HG03457 (cell line): Measurements from ENCODE around the gene GCN1.

Experiments used
- ATAC-seq: cut with Tn5 transposase; IDR thresholded peaks from one replicate; pipeline ENCODE4 v1.9.1; 2021; ENCODE audit warnings: moderate number of reproducible peaks; ENCODE audit not compliant: unreplicated experiment

The GCN1 gene

GRCh38 chr12:120190985-120191480, 3.5 kb downstream of the GCN1 start:
- no peak for ATAC-seq

DNA sequence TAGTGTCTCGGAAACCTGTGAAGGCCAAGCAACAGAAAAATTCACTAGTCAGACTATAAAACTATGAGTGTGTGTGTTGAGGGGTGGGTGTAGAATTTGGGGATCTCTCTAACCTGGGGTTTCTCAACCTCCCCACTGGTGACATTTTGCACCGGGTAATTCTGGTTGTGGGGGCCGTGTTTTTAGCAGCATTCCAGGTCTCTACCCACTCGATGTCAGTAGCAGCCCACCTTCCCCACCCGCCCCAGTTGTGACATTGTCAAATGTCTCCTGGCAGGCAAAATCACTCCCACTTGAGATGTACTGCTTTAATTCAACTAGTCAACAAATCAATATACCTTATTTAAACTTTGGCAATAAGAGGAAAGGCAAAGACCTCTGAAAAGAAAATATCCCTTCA, 4.1 kb downstream of the GCN1 start:
- no peak for ATAC-seq

- no peak for ATAC-seq
These were observed 7.9 kb downstream of the GCN1 start for GRCh38 chr12:120186654-120187053.

DNA sequence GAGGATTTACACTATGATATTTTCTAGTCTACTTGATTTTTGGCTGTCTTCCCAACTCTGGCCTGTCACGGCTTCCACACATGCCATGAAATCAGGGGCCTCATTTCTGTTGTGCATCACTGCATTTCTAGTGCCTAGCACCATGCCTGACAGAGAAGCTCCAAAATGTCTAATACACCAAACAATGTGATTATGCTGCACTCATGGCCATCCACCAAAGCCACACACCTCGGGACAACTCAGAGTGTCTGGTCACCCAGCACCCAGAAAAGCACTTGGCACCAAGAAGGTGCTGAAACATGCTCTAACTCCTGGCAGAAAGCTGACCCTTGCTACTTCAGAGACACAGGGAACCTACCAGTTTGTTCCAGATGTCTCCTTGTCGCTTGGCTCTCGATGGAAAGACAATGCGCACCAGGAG, 11.3 kb downstream of the GCN1 start:
- no peak for ATAC-seq

GRCh38 chr12:120181991-120182631, 12.4 kb downstream of the GCN1 start:
- ATAC-seq, result no peak

GRCh38 chr12:120180975-120181374, 13.5 kb downstream of the GCN1 start:
- no peak for ATAC-seq

DNA sequence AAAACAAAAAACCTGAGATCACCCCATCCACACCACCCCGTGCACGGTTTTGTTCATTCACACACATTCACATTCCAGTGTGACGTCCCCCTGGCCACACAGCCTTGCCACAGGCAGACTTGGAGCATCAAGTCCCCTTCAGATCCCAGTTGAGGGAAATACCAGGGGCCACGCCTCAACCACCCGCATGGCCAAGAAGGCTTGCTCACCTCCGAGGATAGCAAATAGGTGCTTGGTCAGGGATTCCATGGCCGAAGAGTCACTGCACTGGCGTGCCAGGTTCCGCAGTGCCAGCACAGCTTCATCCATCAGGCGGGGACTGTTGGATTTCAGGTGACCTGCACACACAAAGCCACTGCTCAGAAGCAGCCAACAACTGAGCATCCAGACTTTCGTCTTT, 19.0 kb downstream of the GCN1 start:
- no peak for ATAC-seq

GRCh38 chr12:120175062-120175461, 19.5 kb downstream of the GCN1 start:
- ATAC-seq, result no peak

DNA sequence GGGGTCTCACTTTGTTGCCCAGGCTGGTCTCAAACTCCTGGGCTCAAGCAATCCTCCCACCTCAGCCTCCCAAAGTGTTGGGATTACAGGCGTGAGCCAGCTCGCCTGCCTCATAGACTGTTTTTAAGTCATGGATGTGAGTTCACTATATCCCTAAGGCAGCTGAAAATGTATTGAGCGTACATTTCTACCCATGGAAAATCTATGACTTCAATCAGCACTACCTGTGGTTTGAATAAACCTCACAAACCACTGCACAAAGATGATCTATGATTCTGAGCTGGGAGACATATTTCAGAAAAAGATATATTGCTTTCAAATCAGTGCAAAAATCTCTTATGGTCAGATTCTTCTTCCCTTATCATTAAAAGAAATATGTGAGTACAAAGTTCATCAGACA, 22.5 kb downstream of the GCN1 start:
- no peak for ATAC-seq

- no peak for ATAC-seq
These were observed 23.9 kb downstream of the GCN1 start for GRCh38 chr12:120170631-120171030.

- ATAC-seq, result no peak
These were observed 24.6 kb downstream of the GCN1 start for GRCh38 chr12:120169946-120170345.

DNA sequence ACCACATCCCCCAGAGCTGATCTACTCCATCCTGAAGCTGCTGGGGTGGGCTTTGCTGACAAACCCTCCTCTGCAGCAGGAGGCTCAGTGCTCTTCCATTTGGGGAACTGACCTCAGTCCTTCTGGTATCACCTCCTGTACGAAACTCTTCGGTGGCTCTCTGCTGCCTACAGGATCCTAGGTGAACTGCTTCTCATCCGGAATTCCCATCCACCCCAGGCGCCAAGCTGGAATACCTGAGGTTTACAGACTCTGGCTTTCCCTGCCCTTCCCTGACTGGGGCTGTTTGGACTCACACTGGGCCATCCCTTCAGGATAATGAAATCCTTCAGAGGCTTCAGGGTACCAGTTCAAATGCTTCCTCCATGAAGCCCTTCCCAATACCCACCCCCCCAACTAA, 26.2 kb downstream of the GCN1 start:
- ATAC-seq, result no peak

DNA sequence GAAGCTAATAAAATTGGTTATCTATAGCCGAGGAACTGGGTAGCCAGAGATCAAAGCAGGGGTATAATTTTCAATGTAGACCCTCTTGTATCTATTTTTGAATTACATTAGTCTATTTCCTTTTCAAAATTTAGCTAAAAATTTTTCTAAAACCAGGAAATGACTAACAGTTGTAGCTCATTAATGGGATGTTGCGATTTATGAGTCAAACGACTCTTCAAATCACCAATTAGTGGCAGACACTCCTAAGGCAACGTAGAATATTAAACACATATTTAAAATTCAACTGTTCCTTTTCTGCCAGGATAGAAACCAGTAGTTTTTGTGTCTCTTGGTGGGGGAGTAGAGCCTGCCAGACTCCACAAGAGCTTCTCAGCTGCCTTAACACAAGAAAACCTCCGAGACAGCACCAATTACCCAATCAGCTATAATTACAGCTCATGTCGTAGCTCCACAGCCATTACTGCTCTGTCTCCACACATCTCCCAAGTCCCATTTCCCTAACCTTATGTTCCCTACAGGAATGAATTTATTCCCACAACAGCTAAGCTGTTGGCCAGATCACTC, 26.9 kb downstream of the GCN1 start:
- no peak for ATAC-seq

DNA sequence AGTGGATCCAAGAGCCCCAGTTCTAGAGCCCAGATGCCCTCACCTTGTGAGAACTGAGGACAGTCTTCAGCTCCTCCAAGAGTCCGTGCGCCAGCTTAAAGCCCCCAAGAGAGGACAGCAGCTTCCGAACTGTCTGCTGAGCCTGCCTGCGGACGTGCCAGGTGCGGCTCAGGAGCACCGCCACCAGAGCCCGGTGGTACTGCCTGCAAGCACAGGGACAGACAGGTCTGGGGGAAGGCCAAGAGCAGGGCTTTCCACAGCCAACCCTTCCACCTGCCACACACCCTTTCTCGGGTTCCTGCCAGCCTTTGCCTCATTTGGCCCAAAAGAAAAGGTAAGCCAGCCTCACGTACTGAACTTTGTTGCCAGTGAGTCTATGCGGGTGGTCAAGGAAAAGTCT, 30.2 kb downstream of the GCN1 start:
- no peak for ATAC-seq

DNA sequence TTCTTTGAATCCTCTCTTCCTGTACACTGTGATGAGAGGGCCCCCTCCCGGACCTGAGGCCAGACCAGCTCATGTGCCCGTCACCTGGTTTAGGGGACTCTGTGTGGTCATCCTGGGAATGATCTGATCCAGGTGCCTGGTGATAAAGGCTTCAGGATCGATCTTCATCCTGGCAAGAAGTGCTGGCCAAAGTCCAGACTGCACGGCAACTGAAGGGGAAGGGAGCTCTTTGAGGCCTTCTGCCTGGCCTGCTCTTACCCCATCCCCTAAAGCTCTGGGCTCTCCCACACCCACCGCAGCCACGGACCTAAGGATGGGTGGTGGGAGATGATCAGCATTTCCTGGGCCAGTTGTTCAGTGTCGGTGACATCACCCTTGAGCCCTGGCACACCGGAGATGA, 31.8 kb downstream of the GCN1 start:
- no peak for ATAC-seq

- ATAC-seq, result no peak
These were observed 32.7 kb downstream of the GCN1 start for GRCh38 chr12:120161852-120162251.

- ATAC-seq, result no peak
These were observed 34.8 kb downstream of the GCN1 start for GRCh38 chr12:120159509-120160237.

GRCh38 chr12:120158351-120158750, 36.2 kb downstream of the GCN1 start:
- no peak for ATAC-seq

DNA sequence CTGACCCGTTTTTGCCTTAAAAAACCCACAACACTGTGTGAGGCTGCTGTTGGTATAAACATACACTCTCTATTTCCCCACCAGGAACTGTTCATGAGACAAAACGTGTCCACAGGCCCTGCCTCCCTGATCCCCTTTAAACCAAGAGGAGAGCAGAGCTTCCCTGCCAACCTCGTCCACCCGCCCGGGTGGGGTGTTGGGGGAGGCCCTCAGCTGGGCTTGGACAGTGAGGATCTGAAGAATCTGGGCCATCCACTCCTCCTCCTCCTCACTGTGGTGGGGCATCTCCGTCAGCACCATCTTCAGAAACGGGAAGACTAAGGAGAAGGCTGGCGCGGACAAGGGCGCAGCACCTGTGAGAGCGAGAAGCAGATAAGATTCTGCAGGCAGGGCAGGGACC, 36.8 kb downstream of the GCN1 start:
- ATAC-seq, result no peak

DNA sequence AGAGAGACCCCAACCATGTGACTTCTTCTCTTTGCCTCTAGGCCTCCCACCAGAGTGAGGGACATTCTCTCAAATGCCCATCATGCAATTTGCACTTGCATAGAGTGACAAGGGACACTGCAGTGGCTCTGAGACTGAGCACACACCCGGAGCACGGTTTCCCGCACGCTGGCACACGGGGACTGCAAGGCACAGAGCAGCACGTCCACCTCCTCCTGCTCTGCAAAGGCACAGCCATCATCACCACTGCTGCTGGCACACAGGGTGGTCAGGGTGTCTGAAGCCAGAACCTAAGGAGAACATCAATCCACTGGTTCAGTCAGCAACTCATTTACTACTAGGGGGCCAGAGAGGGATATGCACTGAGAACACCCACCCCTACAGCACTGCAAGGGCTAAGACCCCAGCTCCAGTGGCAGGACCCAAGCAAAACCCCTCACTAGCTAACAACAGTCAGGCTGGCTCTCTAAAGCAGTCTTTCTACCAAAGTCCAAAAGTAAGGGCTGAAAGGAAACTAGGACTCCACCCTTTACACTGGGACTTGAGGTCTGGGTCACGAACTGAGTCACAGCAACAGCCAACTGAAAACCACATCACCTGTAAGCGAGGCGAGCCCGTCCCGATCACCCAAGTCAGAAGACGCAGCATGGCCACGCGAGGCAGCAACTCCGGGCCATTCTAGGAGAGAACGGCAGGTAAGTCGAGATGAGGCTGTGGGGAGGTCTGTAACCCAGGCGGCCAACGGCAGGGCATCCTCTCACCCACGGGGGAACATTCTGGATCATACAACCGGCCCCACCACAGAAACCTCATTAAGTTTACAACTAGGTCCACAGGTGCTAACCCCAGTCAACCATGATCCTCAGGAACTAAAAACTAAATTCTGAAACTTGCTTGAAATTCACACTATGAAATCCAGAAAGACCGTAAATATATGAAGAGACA, 37.9 kb downstream of the GCN1 start:
- ATAC-seq, result no peak

DNA sequence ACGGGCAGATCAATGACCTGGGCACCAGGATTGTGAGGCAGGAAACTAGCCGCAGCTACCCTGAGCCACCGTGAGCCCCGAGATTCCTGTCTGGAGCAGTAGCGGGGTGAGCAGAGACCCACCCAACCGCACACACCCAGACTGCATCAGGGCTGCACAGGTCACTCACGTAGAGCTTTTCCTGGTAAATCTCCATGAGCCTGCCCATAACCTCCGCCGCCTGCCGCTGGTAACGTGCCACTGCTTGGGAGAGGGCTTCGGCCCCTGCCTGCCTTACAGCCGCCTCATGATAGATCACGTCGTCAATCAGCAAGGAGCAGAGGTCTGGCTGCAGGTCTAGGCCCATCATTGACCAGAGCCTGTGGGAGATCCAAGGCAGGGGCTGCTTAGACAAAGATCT, 39.4 kb downstream of the GCN1 start:
- no peak for ATAC-seq
